ENCODE results near the gene FTH1. TPM values are rescaled to one million over a fixed set of nuclear protein-coding genes. Genes with fewer than 3 reads are reported as not detected.

FTH1 gene
- total RNA-seq, 1 experiment from 2014 or later, result 6,804 TPM

DNA sequence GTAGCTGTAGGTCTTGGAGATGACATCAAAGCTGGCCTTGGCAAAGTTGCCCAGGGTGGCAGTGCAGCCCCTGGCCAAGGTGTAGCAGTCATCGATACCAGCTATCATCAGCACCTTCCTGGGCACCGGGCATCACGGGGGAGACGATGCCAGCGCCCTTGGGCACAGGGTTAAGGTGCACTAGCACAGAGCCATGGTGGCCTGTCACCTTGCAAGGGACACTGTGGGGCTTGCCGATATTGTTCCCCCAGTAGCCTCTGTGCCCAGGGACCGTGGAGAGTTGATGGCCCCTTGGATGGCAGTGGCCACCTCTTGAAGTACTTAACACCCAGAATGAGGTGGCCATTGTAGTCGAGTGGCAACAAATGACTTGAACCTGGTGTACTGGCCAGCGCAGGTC, 44.4 kb upstream of the FTH1 start:
- ChIA-PET CTCF (interaction anchor here (0.6 to 1.8 kb wide), 3 partner anchors 39 to 70 kb away, joined by 3 to 5 read pairs (median 4); no protein-coding TSS in a partner anchor), POLR2A (ENCODE audit: unreplicated experiment) (interaction anchor here (0.6 to 1.1 kb wide), 3 partner anchors 36 to 46 kb away, joined by 3 to 5 read pairs (median 3); no protein-coding TSS in a partner anchor)
- no peaks in the 10 kb centered on the region for H3K27me3 ChIP-seq (ENCODE audit: insufficient read depth, low read depth)
- no peak for DNase-seq
- no peak overlapping the region for H3K4me3 ChIP-seq
- intact Hi-C loops (cut with micrococcal nuclease; ENCODE audit: unreplicated experiment), result loop anchor here (2.0 kb wide), 2 partner anchors 33 to 43 kb away; no protein-coding TSS in a partner anchor
- H3K9me2 ChIP-seq (ENCODE audit: insufficient read depth), result no peaks in the 10 kb centered on the region
- peak overlapping the region; percentile 72 for H3K27ac ChIP-seq
- no peaks in the 10 kb centered on the region for H3K9me3 ChIP-seq (ENCODE audit: insufficient read depth, low read depth)
- no peaks in the 10 kb centered on the region for H4K20me1 ChIP-seq (ENCODE audit: insufficient read depth)
- no peaks in the 10 kb centered on the region for H3K36me3 ChIP-seq (ENCODE audit: low read depth)
- H3K4me1 ChIP-seq (replicated peaks; ENCODE audit: insufficient read depth), result peaks cover 46% of the 10 kb centered on the region
- no peak overlapping the region for H2AFZ ChIP-seq
- H3K79me2 ChIP-seq (ENCODE audit: low read depth), result no peaks in the 10 kb centered on the region
- TF ChIP-seq EZH2 (IDR thresholded peaks at IDR 0.05; ENCODE audit: low read depth), result no peak
- TF ChIP-seq, protein P1, sequence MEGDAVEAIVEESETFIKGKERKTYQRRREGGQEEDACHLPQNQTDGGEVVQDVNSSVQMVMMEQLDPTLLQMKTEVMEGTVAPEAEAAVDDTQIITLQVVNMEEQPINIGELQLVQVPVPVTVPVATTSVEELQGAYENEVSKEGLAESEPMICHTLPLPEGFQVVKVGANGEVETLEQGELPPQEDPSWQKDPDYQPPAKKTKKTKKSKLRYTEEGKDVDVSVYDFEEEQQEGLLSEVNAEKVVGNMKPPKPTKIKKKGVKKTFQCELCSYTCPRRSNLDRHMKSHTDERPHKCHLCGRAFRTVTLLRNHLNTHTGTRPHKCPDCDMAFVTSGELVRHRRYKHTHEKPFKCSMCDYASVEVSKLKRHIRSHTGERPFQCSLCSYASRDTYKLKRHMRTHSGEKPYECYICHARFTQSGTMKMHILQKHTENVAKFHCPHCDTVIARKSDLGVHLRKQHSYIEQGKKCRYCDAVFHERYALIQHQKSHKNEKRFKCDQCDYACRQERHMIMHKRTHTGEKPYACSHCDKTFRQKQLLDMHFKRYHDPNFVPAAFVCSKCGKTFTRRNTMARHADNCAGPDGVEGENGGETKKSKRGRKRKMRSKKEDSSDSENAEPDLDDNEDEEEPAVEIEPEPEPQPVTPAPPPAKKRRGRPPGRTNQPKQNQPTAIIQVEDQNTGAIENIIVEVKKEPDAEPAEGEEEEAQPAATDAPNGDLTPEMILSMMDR (conservative IDR thresholded peaks at IDR 0.05), result no peak
- H3K4me2 ChIP-seq, result peak overlapping the region; percentile 78; the same call in 1 of the 2 replicates
- H3F3A ChIP-seq (ENCODE audit: insufficient read depth, low read depth), result peaks cover 41% of the 10 kb centered on the region
- BruUV-seq (replicated peaks), result no TSS peak

GRCh38 chr11:62010935-62011528, 43.6 kb upstream of the FTH1 start:
- H3K27ac ChIP-seq, result no peak overlapping the region
- H4K20me1 ChIP-seq (ENCODE audit: insufficient read depth), result no peaks in the 10 kb centered on the region
- peaks cover 41% of the 10 kb centered on the region for H3F3A ChIP-seq (ENCODE audit: insufficient read depth, low read depth)
- H3K4me1 ChIP-seq (replicated peaks; ENCODE audit: insufficient read depth), result peaks cover 46% of the 10 kb centered on the region
- no peaks in the 10 kb centered on the region for H3K9me3 ChIP-seq (ENCODE audit: insufficient read depth, low read depth)
- no peak overlapping the region for H2AFZ ChIP-seq
- ChIA-PET POLR2A (ENCODE audit: unreplicated experiment) (interaction anchor here (0.7 kb wide), 1 partner anchor 35 kb away, joined by 3 read pairs; no protein-coding TSS in a partner anchor), CTCF (interaction anchor here (0.6 kb wide), 1 partner anchor 71 kb away, joined by 4 read pairs; no protein-coding TSS in a partner anchor)
- H3K27me3 ChIP-seq (ENCODE audit: insufficient read depth, low read depth), result no peaks in the 10 kb centered on the region
- TF ChIP-seq, protein P1 (conservative IDR thresholded peaks at IDR 0.05), result no peak
- no peak for TF ChIP-seq EZH2 (IDR thresholded peaks at IDR 0.05; ENCODE audit: low read depth)
- intact Hi-C loops (cut with micrococcal nuclease; ENCODE audit: unreplicated experiment), result no loop called here
- H3K4me2 ChIP-seq, result no peak overlapping the region; the same call in 1 of the 2 replicates
- DNase-seq, result no peak
- no peaks in the 10 kb centered on the region for H3K9me2 ChIP-seq (ENCODE audit: insufficient read depth)
- H3K79me2 ChIP-seq (ENCODE audit: low read depth), result no peaks in the 10 kb centered on the region
- H3K36me3 ChIP-seq (ENCODE audit: low read depth), result no peaks in the 10 kb centered on the region
- H3K4me3 ChIP-seq, result no peak overlapping the region
- BruUV-seq (replicated peaks), result no TSS peak

- Histone ChIP-seq H3K9me3 (ENCODE audit: insufficient read depth, low read depth) (no peaks in the 10 kb centered on the region), H3F3A (ENCODE audit: insufficient read depth, low read depth) (peaks cover 25% of the 10 kb centered on the region), H3K79me2 (ENCODE audit: low read depth) (no peaks in the 10 kb centered on the region), H2AFZ (no peak overlapping the region), H4K20me1 (ENCODE audit: insufficient read depth) (no peaks in the 10 kb centered on the region), H3K9me2 (ENCODE audit: insufficient read depth) (no peaks in the 10 kb centered on the region), H3K4me1 (replicated peaks; ENCODE audit: insufficient read depth) (peaks cover 25% of the 10 kb centered on the region), H3K4me2 (no peak overlapping the region), H3K27me3 (ENCODE audit: insufficient read depth, low read depth) (no peaks in the 10 kb centered on the region), H3K4me3 (no peak overlapping the region), H3K27ac (no peak overlapping the region), H3K36me3 (ENCODE audit: low read depth) (no peaks in the 10 kb centered on the region)
- TF ChIP-seq, protein P1 (conservative IDR thresholded peaks at IDR 0.05), result no peak
- TF ChIP-seq EZH2 (IDR thresholded peaks at IDR 0.05; ENCODE audit: low read depth), result no peak
- DNase-seq, result no peak
- intact Hi-C loops (cut with micrococcal nuclease; ENCODE audit: unreplicated experiment), result no loop called here
- BruUV-seq (replicated peaks), result no TSS peak
- POLR2A ChIA-PET (ENCODE audit: unreplicated experiment), result no interaction called here
- CTCF ChIA-PET, result no interaction called here
Observed at GRCh38 chr11:62008193-62008592, 40.8 kb upstream of the FTH1 start.

Measured in PC-9 (cell line).